ENCODE results near the gene KCNMA1. TPM values are rescaled to one million over a fixed set of nuclear protein-coding genes. Genes with fewer than 3 reads are reported as not detected.

The KCNMA1 gene
- total RNA-seq, 1 experiment from 2014 or later, result 0.49 TPM

DNA sequence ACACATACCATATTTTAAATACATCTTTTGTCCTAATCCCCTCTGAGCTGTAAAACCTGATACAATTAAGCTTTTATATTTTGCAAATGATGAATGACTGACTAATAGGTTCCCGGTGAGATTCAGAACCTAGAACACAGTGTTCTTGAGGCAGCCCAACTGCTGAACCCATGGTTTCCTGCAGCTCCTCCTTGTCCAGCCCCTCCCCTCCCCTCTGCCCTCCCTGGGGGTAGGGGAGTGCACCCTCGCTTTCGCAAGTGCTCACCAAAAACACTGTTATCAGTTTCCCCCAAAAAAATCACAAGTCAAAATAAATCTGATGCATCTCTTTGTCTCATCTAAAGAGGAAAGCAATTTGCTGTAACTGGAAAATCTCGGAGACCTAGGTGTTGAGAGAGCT, 602.8 kb downstream of the KCNMA1 start:
- intact Hi-C loops (cut with micrococcal nuclease), result no loop called here

More for the DNA sequence above, 602.8 kb downstream of the KCNMA1 start:
- TF ChIP-seq, protein P1, sequence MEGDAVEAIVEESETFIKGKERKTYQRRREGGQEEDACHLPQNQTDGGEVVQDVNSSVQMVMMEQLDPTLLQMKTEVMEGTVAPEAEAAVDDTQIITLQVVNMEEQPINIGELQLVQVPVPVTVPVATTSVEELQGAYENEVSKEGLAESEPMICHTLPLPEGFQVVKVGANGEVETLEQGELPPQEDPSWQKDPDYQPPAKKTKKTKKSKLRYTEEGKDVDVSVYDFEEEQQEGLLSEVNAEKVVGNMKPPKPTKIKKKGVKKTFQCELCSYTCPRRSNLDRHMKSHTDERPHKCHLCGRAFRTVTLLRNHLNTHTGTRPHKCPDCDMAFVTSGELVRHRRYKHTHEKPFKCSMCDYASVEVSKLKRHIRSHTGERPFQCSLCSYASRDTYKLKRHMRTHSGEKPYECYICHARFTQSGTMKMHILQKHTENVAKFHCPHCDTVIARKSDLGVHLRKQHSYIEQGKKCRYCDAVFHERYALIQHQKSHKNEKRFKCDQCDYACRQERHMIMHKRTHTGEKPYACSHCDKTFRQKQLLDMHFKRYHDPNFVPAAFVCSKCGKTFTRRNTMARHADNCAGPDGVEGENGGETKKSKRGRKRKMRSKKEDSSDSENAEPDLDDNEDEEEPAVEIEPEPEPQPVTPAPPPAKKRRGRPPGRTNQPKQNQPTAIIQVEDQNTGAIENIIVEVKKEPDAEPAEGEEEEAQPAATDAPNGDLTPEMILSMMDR (IDR thresholded peaks at IDR 0.05 in 2 of 3, conservative IDR thresholded peaks at IDR 0.05 in 1 of 3; ENCODE audit: borderline replicate concordance in 1 of 3, insufficient read depth in 1 of 3, low read depth in 2 of 3, low read length in 2 of 3), result no peak
- TF ChIP-seq JUND (IDR thresholded peaks at IDR 0.05), result no peak
- no peak for TF ChIP-seq YY1 (IDR thresholded peaks at IDR 0.05; ENCODE audit: extremely low read depth, insufficient replicate concordance, low read depth, low read length)
- TF ChIP-seq ZFX (IDR thresholded peaks at IDR 0.05), result no peak
- no peak for TF ChIP-seq POLR2A (IDR thresholded peaks at IDR 0.05; ENCODE audit: borderline replicate concordance, extremely low read depth, insufficient read depth, insufficient read length)
- TF ChIP-seq ZBTB33 (IDR thresholded peaks at IDR 0.05; ENCODE audit: extremely low read depth, insufficient replicate concordance, low read length), result no peak
- no peak for TF ChIP-seq EGR1 (IDR thresholded peaks at IDR 0.05; ENCODE audit: low read depth)
- TF ChIP-seq SP1 (IDR thresholded peaks at IDR 0.05; ENCODE audit: low read depth), result no peak
- no peak for TF ChIP-seq TCF7L2 (IDR thresholded peaks at IDR 0.05; ENCODE audit: borderline replicate concordance, extremely low read depth, insufficient read depth, insufficient read length)
- no peak for TF ChIP-seq ZNF274 (IDR thresholded peaks at IDR 0.05; ENCODE audit: low read depth, low read length)
- TF ChIP-seq CBX3 (IDR thresholded peaks at IDR 0.05; ENCODE audit: low read depth), result no peak
- no peak for TF ChIP-seq EZH2 (IDR thresholded peaks at IDR 0.05)
- Histone ChIP-seq H3K4me1 (ENCODE audit: control insufficient read depth in 1 of 2, insufficient read depth in 2 of 2, low read length in 2 of 2) (no peaks in the 10 kb centered on the region), H3K9ac (ENCODE audit: low read length) (no peak overlapping the region), H3K4me3 (replicated peaks in 1 of 2; ENCODE audit: low read depth in 1 of 2, low read length in 2 of 2) (no peak overlapping the region), H3K9me3 (ENCODE audit: control insufficient read depth in 1 of 2, insufficient read depth in 1 of 2, low read depth in 1 of 2, low read length in 2 of 2) (no peaks in the 10 kb centered on the region), H2AFZ (ENCODE audit: low read depth, low read length, poor library complexity, severe bottlenecking) (no peak overlapping the region), H3K27ac (ENCODE audit: low read depth, low read length) (no peak overlapping the region), H3K4me2 (ENCODE audit: low read length) (no peak overlapping the region), H3K27me3 (ENCODE audit: insufficient read depth, low read length) (peaks cover 60% of the 10 kb centered on the region), H4K20me1 (ENCODE audit: insufficient read depth) (no peaks in the 10 kb centered on the region), H3K79me2 (ENCODE audit: insufficient read depth, low read length) (no peaks in the 10 kb centered on the region), H3K9me2 (ENCODE audit: insufficient read depth) (no peaks in the 10 kb centered on the region), H3K36me3 (ENCODE audit: control insufficient read depth in 1 of 2, insufficient read depth in 2 of 2, low read length in 2 of 2) (no peaks in the 10 kb centered on the region)
- ChIA-PET RAD21 (ENCODE audit: low non-redundant PET in 1 of 2, low total read pairs in 2 of 2, uncharacterized antibody in 2 of 2, unreplicated experiment in 2 of 2) (no interaction called here), CTCF (no interaction called here), POLR2A (no interaction called here)
- DNase-seq (ENCODE audit: low read depth, low spot score) (no peak), ATAC-seq (no peak)
- BruUV-seq (replicated peaks), result no TSS peak

All from HCT116 (cell line).